GM12878 (cell line): ENCODE results near the gene IER2. TPM values are rescaled to one million over a fixed set of nuclear protein-coding genes. Genes with fewer than 3 reads are reported as not detected.

Source experiments
- BRCA1 ChIP-seq: IDR thresholded peaks from 2 replicates; pipeline ENCODE4 v1.6.1; 2011; ENCODE audit warnings: low read depth, low read length, improper control_type of control experiment
- HCFC1 ChIP-seq: fragments of 150-350 bp; IDR thresholded peaks from 2 replicates; pipeline ENCODE4 v1.6.1; 2014; ENCODE audit warnings: low read length
- HDGF ChIP-seq: fragments of 450-650 bp; IDR thresholded peaks from 2 replicates; pipeline ENCODE4 v1.6.1; 2016; ENCODE audit warnings: antibody characterized with exemption
- NBN ChIP-seq: fragments of 450-650 bp; IDR thresholded peaks from 2 replicates; pipeline ENCODE4 v1.6.1; 2016
- NR2C1 ChIP-seq: fragments of 450-650 bp; IDR thresholded peaks from 2 replicates; pipeline ENCODE4 v1.6.1; 2017; ENCODE audit warnings: antibody characterized with exemption, mild to moderate bottlenecking, moderate library complexity
- NR2C2 ChIP-seq: IDR thresholded peaks from 2 replicates; pipeline ENCODE4 v1.6.1; 2011; ENCODE audit warnings: borderline replicate concordance, low read depth; ENCODE audit not compliant: control insufficient read depth, insufficient read length
- NR2F1 ChIP-seq: fragments of 450-650 bp; conservative IDR thresholded peaks from 2 replicates; pipeline ENCODE4 v1.6.1; 2017; ENCODE audit warnings: mild to moderate bottlenecking
- POU2F2 ChIP-seq: IDR thresholded peaks from 3 replicates; pipeline ENCODE4 v1.6.1; 2011; ENCODE audit warnings: low read depth, mild to moderate bottlenecking, low read length, borderline replicate concordance
- RFX5 ChIP-seq: IDR thresholded peaks from 2 replicates; pipeline ENCODE4 v1.6.1; 2011; ENCODE audit warnings: low read depth, low read length, improper control_type of control experiment
- SMAD5 ChIP-seq: IDR thresholded peaks from 2 replicates; pipeline ENCODE4 v1.6.1; 2016; ENCODE audit warnings: antibody characterized with exemption, low read depth
- SMARCA5 ChIP-seq: fragments of 450-650 bp; IDR thresholded peaks from 2 replicates; pipeline ENCODE4 v1.6.1; 2017; ENCODE audit warnings: mild to moderate bottlenecking
- YY1 ChIP-seq: IDR thresholded peaks from 2 replicates; pipeline ENCODE4 v1.6.1; 2011; ENCODE audit warnings: low read depth, mild to moderate bottlenecking, low read length
- polyA plus RNA-seq, 11 experiments: library from polyadenylated mRNA; depleted of rRNA in 4 of 11; unstranded in 6 of 11; stranded (reverse) in 5 of 11; fragments of >200 nt; fragmentation: Nextera tagmentation in 4 of 11; fragmentation: Illumina TruSeq in 1 of 11; extraction: Ambion mirVana in 4 of 11; extraction: Trizol in 1 of 11; gene quantifications; 1 replicate in 1 of 11; 2 replicates in 10 of 11; pipeline versions ENCODE4 v1.2.1 to v1.2.3, GENCODE V29; 2011 to 2016; ENCODE audit warnings: inconsistent platforms in 2 of 11, missing spikeins in 2 of 11, low read depth in 1 of 11
- total RNA-seq, 4 experiments: library from RNA; depleted of rRNA in 3 of 4; stranded (reverse); fragments of >200 nt in 3 of 4; fragmentation: Illumina TruSeq in 1 of 4; extraction: Trizol in 1 of 4; gene quantifications; 2 replicates each; pipeline versions ENCODE4 v1.2.1 to v1.2.3, GENCODE V29; 2013 to 2021
- TF ChIP-seq, protein P1 (sequence below): fragments of 150-350 bp; IDR thresholded peaks from 2 replicates; pipeline ENCODE4 v1.6.1; 2016; ENCODE audit warnings: low read depth, low read length
- TF ChIP-seq, protein P2 (sequence below): IDR thresholded peaks from 2 replicates; pipeline ENCODE4 v1.6.1; 2011; ENCODE audit warnings: borderline replicate concordance, low read depth, mild to moderate bottlenecking, moderate library complexity, low read length; ENCODE audit not compliant: insufficient read depth, poor library complexity, severe bottlenecking
- TF ChIP-seq, protein P3 (sequence below): fragments of 450-650 bp; IDR thresholded peaks from 2 replicates; pipeline ENCODE4 v1.6.1; 2017; ENCODE audit warnings: mild to moderate bottlenecking, low read depth, inconsistent platforms; ENCODE audit not compliant: poor library complexity, severe bottlenecking
- TF ChIP-seq, protein P4 (sequence below): fragments of 450-650 bp; IDR thresholded peaks from 2 replicates; pipeline ENCODE4 v1.6.1; 2017; ENCODE audit warnings: borderline replicate concordance
- TF ChIP-seq, protein P5 (sequence below): fragments of 450-650 bp; conservative IDR thresholded peaks from 2 replicates; pipeline ENCODE4 v1.6.1; 2017; ENCODE audit warnings: mild to moderate bottlenecking, moderate library complexity

IER2 gene
- total and polyA plus RNA-seq, 10 of the 15 experiments (the other 5 are each of a cell fraction or from before 2014, with no cell fraction given): 2.8 to 94.5 (median 24.9) TPM

DNA sequence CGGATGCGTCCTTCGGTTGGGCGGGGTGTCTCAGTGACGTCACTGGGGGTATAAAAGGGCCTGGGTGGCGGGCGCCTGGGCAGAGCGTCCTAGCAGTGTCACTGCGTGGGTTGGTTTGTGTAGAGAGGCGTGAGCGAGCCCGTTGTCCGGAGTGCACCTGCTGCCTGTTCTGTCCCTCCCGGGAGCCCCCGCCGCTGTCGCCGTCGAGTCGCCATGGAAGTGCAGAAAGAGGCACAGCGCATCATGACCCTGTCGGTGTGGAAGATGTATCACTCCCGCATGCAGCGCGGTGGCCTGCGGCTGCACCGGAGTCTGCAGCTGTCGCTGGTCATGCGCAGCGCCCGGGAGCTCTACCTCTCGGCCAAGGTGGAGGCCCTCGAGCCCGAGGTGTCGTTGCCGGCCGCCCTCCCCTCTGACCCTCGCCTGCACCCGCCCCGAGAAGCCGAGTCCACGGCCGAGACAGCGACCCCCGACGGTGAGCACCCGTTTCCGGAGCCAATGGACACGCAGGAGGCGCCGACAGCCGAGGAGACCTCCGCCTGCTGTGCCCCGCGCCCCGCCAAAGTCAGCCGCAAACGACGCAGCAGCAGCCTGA is 2.9 kb downstream of the IER2 start (continued):
- TF ChIP-seq, protein P1, sequence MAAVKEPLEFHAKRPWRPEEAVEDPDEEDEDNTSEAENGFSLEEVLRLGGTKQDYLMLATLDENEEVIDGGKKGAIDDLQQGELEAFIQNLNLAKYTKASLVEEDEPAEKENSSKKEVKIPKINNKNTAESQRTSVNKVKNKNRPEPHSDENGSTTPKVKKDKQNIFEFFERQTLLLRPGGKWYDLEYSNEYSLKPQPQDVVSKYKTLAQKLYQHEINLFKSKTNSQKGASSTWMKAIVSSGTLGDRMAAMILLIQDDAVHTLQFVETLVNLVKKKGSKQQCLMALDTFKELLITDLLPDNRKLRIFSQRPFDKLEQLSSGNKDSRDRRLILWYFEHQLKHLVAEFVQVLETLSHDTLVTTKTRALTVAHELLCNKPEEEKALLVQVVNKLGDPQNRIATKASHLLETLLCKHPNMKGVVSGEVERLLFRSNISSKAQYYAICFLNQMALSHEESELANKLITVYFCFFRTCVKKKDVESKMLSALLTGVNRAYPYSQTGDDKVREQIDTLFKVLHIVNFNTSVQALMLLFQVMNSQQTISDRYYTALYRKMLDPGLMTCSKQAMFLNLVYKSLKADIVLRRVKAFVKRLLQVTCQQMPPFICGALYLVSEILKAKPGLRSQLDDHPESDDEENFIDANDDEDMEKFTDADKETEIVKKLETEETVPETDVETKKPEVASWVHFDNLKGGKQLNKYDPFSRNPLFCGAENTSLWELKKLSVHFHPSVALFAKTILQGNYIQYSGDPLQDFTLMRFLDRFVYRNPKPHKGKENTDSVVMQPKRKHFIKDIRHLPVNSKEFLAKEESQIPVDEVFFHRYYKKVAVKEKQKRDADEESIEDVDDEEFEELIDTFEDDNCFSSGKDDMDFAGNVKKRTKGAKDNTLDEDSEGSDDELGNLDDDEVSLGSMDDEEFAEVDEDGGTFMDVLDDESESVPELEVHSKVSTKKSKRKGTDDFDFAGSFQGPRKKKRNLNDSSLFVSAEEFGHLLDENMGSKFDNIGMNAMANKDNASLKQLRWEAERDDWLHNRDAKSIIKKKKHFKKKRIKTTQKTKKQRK: no peak
- TF ChIP-seq, protein P2, sequence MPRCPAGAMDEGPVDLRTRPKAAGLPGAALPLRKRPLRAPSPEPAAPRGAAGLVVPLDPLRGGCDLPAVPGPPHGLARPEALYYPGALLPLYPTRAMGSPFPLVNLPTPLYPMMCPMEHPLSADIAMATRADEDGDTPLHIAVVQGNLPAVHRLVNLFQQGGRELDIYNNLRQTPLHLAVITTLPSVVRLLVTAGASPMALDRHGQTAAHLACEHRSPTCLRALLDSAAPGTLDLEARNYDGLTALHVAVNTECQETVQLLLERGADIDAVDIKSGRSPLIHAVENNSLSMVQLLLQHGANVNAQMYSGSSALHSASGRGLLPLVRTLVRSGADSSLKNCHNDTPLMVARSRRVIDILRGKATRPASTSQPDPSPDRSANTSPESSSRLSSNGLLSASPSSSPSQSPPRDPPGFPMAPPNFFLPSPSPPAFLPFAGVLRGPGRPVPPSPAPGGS: no peak
- TF ChIP-seq NR2C1 (no peak), SMARCA5 (peak; percentile 32; the same call in 1 of the 2 replicates), RFX5 (no peak), SMAD5 (peak; percentile 99), HCFC1 (peak; percentile 48; the same call in 1 of the 2 replicates), YY1 (peak; percentile 82), NR2F1 (no peak; the same call in 1 of the 2 replicates), NR2C2 (no peak), POU2F2 (peak; percentile 98), HDGF (peak; percentile 78; the same call in 1 of the 2 replicates), NBN (peak; percentile 100), BRCA1 (0 out of 2 replicates have a peak, but pooled peaks have one; percentile 35)
- TF ChIP-seq, protein P3, sequence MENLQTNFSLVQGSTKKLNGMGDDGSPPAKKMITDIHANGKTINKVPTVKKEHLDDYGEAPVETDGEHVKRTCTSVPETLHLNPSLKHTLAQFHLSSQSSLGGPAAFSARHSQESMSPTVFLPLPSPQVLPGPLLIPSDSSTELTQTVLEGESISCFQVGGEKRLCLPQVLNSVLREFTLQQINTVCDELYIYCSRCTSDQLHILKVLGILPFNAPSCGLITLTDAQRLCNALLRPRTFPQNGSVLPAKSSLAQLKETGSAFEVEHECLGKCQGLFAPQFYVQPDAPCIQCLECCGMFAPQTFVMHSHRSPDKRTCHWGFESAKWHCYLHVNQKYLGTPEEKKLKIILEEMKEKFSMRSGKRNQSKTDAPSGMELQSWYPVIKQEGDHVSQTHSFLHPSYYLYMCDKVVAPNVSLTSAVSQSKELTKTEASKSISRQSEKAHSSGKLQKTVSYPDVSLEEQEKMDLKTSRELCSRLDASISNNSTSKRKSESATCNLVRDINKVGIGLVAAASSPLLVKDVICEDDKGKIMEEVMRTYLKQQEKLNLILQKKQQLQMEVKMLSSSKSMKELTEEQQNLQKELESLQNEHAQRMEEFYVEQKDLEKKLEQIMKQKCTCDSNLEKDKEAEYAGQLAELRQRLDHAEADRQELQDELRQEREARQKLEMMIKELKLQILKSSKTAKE: no peak
- TF ChIP-seq, protein P4, sequence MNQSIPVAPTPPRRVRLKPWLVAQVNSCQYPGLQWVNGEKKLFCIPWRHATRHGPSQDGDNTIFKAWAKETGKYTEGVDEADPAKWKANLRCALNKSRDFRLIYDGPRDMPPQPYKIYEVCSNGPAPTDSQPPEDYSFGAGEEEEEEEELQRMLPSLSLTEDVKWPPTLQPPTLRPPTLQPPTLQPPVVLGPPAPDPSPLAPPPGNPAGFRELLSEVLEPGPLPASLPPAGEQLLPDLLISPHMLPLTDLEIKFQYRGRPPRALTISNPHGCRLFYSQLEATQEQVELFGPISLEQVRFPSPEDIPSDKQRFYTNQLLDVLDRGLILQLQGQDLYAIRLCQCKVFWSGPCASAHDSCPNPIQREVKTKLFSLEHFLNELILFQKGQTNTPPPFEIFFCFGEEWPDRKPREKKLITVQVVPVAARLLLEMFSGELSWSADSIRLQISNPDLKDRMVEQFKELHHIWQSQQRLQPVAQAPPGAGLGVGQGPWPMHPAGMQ: no peak
- TF ChIP-seq, protein P5, sequence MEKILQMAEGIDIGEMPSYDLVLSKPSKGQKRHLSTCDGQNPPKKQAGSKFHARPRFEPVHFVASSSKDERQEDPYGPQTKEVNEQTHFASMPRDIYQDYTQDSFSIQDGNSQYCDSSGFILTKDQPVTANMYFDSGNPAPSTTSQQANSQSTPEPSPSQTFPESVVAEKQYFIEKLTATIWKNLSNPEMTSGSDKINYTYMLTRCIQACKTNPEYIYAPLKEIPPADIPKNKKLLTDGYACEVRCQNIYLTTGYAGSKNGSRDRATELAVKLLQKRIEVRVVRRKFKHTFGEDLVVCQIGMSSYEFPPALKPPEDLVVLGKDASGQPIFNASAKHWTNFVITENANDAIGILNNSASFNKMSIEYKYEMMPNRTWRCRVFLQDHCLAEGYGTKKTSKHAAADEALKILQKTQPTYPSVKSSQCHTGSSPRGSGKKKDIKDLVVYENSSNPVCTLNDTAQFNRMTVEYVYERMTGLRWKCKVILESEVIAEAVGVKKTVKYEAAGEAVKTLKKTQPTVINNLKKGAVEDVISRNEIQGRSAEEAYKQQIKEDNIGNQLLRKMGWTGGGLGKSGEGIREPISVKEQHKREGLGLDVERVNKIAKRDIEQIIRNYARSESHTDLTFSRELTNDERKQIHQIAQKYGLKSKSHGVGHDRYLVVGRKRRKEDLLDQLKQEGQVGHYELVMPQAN: peak; percentile 80
